ENCODE measurements around the gene MBD3.
"Not testable (repeated sequence)": the region's sequence is repeated elsewhere in the genome, so short reads cannot be mapped to it uniquely, and the experiment has no call there.

MBD3 gene

DNA sequence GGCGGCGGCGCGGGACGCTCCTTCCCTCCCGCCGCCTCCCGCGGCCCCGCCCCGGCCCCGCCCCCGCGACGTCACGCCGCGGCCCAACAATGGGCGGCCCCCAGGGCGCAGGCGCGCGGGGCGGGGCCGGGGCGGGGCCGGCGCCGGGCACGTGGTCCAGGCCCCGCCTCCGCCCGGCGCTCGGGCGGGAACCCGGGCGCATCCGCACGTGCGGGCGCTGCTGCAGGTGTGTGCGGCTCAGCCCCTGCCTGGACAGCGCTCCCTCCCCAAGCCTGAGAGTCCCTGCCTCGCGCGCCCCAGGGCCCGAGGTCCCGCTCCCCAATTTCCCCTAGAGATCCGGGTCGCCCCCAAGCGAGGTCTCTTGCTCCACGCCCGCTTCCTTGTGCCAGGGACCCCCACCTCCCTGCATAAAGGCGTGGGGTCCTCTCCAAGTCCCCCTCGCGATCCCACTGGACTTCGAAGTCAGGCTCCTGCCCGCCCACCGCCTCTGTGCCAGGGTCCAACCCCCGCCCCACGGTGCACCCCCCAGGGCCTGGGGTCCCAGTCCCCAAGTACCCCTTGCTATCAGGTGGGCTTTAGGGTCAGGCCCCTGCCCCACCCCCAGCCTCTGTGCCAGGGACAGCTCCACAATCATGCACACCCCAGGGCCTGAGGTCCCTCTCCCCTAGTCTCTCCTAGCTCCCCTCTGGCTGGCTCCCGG is 24.2 kb downstream of the MBD3 start, which contains the start of gene MEX3D:
MEX3D (minus strand) TSS at position 6 of the 700 bp plus-strand sequence. CDS start 267 bp downstream, outside the sequence.
- DNase-seq: peak; percentile 83

DNA sequence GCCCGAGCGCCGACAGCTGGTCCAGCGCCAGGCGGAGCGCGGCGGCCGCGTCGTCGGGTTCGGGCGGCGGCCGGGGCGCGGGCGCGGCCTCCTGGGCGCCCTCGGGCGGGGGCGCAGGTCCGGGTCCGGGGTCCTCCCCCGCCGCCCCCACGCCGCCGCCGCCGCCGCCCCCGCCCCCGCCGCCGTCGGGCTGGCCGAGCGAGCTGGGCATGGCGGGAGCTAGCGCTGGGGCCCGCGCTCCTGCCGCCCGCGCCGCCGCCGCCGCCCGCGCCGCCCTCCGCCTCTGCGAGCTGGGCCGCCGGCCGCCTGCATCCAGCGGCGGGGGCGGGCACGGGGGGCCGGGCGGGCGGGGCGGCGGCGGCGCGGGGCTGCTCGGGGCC is 24.8 kb downstream of the MBD3 start:
- DNase-seq: no peak

DNA sequence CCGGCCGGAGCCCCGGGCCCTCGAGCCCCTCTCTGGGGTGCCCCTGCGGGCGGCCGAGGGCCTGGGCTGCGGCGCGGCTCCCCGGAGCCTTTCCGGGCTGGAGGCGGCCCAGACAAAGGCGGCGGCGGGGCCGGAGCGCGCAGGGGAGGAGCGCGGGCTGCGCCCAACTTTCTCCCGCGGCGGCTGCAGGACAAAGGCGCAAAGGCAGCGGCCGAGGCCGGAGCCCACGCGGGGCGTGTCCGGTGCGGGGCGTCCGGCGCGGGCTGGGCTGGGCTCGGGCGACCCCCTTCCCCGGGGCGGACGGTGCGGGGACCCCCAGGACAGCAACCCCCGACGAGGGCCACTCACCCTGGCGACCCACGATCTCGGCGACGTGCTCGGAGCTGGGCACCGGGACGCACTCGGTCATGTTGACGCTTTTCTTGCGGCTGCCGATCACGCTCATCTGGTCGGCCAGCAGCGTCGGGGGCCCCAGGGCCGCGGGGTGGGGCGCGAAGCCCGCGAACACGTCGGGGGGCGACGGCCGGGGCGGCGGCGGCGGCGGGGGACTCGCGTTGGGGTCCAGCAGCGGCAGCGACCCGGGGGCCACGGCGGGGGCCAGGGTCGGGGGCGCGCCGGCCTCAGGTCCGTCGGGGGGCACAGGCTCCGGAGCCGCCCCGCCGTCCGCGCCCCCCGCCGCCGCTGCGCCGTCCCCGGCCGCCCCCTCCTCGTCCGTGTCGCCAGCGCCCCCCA is 25.4 kb downstream of the MBD3 start:
- DNase-seq: no peak

DNA sequence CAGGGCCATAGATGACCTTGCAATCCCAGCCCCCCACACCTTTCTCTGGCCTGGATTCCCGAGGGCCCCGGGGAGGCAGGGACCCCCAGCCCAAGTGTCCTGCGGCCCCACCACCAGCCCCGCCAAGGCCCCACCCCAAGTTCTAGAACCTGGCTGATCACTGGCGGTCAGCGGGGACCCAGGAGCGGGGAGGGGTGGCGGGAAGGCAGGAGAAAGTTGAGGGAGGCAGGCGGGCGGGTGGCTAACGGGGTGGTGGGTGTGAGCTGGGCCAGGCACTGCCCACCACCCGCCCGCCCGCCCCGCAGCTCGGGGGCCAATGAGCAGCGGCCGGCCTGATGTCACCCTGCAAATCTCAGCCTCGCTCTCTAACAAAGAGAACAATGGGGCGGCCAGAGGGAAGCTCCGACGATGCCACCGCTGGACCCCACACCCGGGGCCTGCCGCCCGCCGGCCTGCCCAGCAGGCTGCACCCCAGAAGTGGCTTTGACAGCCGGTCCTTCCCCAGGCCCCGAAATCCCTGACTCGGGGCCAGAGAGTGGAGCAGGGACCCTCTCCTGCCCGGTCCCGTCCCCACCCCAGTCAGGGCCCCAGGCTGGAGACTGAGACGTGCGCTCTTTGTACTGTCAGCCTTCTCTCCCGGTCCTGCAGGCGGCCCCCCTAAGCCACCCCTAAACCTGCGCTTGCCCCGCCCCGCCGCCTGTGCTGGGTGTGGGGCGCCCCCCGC is 26.1 kb downstream of the MBD3 start:
- DNase-seq: no peak

DNA sequence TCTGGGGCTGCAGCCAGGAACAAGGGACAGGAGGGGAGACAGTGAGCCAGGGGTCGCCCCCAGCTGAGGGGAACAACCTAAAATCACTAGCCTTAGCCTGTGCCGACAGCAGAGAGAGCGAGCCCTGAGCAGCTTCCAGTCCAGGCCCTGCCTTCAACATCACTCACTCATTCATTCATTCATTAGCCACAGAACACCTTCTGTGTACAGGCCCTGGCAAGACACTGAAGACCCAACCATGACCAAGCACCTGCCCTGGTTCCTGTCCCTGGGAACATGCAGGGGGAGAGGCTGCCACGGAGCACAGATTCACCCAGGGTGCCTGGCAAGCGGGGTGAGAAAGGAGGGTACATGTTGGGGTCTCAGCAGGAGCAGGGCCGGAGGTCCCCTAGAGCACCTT is 29.4 kb downstream of the MBD3 start:
- DNase-seq: no peak

DNA sequence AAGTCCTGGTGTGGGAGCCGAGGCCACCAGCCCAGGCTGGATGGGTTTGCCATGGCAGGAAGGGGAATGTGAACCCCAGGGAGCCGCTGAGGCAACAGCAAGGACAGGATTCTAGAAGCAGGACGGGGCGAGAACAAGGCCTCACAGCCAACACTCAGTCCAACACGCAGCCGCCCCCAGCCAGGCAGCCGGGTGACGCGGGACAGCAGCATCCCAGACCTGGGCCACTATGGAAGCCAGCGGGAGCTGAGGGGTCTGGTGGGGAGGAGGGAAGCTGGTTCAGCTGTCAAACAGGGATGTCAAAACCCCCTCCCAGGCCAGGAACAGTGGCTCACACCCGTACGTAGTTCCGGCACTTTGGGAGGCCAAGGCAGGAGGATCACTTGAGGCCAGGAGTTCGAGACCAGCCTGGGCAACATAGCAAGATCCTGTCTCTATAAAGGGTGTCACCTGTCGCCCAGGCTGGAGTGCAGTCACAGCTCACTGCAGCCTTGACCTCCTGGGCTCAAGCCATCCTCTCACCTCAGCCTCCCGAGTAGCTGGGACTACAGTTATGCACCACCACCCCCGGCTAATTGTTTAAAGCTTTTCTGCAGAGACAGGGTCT is 31.3 kb downstream of the MBD3 start:
- no peak for DNase-seq

DNA sequence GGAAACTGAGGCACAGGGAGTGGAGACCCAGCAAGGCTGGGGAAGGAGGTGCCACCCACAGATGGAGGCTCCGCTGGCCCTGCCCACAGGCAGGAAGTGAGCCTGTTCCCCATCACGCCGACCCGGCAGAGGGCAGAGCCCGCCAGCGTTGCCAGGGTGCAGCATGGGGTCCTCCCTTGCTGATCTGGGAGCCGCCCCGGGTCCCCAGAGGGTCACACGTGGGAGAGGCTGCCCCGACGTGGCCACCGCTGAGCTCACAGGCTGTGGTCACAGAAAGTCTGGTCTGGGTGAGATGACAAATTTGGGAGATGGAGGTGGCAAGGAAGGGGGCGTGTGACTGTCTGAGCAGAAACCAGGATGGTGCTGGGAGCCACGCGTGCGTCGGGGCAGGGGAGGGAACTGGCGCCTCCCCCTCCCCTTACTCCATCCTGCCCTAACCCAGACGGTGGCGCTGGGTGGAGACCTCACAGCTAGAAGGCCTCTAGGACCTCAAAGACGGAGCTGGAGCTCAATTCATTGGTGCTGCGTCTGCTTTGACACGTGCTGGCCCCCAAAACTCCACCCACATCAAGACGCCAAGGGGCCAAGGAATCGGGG is 32.3 kb downstream of the MBD3 start:
- DNase-seq: no peak

DNA sequence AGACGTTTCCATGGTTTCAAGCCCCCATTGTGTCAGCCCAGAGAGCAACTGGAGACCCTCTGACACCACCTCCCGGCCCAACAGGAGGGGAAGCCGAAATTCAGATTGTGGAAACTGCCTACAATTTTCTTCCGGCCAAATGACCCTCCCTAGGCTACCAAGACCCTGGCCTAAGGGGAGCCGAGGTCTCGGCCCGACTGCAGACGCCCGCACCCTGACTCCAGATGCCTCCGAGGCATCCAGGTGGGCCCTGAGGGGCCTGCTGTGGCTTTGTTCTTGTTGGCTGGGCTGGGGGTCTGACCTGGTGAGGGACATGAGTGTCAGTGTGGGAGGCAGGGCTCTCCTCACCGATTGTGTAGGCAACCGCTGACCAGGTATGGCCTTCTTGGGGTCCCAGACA is 34.1 kb downstream of the MBD3 start:
- DNase-seq: no peak

DNA sequence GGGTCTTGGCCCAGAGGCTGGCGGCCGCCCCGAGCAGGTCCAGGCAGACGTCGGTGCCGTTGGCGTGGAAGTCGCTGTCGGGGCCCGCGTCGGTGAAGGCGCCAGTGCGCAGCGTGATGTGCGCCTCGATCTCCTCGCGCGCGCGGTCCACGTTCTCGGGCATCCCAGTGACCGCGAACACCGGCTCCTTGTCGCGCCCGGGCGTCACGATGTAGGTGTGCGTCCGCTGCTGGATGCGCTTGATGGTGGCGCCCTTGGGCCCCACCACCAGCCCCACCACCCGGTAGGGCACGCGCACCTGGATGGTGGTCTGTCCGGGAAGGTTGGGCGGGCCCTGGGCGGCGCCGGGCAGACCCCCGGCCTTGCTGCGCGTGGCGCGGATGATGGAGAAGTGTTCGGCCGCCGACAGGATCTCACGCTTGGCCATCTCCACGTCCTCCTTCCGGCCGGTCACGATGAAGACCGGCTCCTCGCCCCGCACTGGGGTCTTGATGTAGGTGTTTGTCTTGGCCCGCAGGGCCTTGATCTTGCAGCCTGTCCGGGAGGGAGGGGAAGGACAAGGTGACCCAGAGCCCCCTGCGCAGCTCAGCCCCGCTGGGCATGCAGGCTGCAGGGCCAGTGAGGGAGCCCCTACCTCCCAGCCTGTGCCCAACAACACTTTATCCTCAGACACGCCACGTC is 36.1 kb downstream of the MBD3 start:
- no peak for DNase-seq

DNA sequence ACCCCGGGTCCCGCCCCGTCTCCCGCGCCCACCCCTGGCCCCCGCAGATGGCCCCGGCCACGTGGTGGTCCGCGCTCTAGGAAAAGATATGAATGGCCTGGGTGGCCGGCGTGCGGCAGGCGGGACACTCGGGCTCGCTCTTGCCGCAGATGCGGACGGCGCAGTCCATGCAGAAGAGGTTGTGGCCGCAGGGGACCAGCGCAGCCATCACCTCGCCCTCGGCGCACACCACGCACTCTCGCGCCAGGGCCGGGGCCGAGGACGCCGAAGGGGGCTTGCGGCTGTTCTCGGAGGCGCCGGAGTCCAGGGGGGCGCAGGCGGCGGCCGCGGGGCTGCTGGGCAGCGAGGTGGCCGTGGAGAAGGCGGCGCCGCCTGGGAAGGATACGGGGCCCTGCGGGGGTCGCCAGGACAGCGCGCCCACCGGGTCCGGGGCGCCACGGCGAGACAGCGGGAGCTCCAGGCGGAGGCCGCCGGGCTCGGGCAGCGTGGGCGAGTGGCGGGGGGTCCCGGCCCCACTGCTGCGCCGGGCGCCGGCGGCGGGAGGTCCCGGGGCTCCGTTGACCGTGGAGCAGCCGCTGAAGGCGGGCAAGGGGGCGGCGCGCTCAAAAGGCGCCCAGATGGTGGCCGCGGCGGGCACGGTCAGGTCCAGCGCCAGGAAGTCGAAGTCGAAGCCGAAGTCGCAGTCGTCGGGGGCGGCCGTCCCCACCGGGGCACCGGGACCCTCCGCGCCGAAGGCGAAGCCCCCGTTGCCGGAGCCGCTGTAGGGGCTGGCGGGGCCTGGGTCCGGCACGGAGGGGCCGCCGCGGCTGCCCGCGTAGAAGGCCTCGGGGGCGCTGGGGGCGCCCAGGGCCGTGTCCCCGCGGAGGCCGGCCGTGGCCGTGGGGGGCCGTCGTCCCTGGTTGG is 36.9 kb downstream of the MBD3 start:
- DNase-seq: no peak

DNA sequence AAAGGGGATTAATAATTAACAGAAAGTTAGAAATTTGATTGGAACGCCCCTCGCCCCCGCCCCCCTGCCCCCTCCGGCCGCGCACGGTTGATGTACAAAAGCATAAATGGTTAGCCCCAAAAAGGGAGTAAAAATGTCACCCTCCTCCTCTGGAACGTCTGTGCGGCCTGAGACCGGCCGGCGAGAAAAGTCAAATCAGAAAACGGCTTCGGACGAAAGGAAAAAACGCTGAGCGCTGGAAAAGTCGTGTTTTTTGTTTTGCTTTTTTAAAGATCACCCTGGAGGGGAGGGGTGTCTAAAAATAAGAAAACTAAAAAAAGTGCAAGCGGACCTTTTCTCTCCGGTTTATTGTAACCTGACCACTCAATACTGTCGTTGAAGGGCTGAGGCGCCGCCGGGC is 37.7 kb downstream of the MBD3 start:
- no peak for DNase-seq

DNA sequence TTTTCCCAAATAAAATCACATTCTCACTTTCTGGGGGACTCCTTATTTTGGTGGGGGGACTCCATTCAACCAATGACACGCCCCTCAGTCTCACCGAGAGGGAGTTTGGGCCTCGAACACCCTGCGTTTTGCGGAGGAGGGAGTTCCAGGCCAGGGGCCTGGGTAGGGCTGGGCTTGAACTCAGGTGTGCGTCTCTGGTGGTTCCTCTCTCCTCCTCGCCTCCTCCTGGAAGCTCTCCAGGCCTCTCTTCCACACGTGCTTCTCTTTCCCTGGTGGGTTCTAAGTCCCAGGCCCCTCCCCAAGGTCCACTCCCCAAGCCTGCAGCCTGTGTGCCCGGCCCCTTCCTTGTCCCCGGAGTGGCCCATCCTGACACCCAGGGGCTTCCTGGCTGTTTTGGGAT is 39.2 kb downstream of the MBD3 start:
- DNase-seq: no peak

DNA sequence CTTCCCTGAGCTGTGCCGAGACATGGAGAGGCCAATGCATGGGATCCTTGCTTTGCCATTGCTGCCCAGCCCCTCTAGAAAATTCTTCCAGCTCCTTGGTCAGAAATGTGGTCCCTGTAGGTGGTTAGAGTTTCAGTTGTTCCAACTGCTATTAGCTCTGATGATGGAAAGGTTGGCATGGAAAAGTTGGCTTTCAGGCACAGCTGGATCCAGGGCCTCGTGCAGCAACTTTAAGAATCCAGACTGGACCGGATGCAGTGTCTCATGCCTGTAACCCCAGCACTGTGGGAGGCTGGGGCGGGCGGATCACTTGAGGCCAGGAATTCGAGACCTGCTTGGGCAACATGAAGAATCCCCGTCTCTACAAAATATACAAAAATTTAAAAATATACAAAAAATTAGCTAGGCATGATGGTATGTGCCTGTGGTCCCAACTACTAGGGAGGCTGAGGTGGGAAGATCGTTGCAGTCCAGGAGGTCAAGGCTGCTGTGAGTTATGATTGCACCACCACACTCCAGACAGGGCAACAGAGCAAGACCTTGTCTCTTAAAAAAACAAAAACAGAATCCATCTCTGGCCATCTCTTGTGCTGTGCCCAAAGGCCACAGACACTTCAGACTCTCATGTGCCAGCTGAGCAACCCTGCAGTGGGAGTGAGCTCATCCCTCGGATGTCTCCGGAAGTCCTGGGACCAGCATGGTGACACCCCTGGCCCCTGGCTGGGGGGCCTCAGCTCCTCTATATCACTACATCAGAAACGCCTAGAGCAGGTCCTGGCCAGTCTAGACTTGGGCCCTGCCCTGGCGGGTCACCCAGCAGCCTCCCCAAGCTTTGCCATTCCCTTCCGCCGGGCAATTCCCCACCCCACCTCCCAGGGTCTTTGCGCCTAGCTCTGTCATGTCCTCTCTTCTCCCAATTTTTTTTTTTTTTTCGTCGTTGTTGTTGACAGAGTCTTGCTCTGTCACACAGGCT is 41.3 kb downstream of the MBD3 start:
- DNase-seq: no peak

DNA sequence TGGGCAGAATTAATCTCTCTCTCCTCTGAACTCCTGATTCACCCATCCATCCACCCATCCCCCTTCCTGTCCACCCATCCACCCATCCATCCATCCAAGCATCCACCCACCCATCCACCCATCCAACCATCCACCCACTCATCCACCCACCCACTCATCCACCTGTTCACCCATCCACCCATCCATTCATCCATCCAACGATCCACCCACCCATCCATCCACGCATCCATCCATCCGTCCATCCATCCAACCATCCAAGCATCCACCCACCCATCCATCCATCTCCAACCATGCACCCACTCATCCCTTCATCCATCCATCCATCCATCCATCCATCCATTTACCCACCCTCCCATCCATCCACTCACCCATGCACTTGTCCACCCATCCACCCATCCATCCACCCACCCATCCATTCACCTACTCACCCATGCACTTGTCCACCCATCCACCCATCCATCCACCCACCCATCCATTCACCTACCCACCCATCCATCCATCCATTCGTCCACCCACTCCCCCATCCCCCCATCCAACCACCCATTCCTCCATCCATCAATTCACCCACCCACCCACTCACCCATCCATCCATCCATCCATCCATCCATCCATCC is 43.2 kb downstream of the MBD3 start:
- no peak for DNase-seq

DNA sequence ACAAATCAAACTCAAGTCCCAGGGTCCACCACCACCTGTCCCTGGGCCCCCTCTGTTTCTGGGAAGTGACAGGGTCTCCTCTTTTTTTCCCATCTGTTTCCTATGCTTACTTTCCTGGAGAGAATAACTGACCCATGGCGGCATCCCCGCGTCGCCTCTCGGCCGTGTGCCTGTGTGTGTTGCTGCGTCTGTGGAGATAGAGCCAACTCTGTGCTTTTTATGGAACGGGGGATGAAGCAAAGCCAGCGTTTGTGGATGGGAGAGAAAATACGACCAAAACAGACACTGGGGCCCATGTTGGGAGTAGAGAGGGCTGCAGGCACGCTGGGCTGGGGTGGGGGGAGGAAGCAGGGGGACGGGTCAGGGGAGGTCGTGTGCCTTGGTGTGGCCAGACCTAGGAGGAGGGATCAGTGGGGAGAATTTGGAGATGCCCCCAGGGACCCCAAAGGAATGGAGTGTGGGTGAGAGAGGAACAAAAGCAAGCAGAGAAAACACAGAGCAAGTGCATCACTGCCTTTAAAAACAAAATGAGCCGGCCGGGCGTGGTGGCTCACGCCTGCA is 52.2 kb downstream of the MBD3 start:
- no peak for DNase-seq

DNA sequence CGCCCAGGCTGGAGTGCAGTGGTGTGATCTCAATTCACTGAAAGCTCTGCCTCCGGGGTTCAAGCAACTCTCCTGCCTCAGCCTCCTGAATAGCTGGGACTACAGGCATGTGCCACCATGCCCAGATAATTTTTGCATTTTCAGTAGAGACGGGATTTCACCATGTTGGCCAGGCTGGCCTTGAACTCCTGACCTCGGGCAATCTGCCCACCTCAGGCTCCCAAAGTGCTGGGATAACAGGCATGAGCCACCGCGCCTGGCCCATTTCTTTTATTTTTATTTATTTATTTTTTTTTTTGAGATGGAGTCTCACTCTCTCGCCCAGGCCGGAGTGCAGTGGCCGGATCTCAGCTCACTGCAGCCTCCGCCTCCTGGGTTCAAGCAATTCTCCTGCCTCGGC is 52.9 kb downstream of the MBD3 start:
- not testable (repeated sequence) for DNase-seq

DNA sequence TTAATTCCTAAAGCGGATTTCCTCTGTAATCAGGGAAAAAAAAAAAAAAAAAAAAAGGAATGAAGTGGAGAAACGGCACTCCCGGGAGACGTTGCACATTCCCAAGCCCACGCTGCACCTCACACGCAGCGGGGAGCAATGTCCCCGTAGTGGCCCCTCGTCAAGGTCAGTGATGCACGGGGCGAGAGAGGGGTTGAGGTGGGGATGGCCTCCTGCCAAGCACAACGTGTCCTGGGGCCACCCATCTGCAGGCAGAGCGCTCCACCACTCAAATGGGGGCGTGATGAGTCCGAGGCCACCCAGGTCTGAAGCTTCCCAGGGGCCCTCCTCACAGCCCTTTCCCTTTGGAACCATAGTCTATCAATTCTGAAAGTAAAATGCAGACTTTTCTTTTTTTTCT is 53.7 kb downstream of the MBD3 start:
- no peak for DNase-seq

DNA sequence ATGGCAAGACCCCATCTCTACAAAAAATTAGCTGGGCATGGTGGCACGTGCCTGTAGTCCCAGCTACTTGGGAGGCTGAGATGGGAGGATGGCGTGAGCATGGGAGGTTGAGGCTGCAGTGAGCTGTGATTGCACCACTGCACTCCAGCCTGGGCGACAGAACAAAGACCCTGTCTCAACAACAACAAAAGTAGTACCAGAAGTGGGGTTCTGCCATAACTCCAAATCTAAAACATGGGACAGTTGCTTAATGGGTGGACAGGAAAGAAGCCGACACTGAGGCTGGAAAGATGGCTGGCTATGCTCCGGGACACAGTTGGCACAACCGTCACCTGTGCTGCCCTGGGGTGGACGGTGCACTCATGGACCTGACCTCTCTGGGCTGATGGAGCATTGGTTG is 57.0 kb downstream of the MBD3 start:
- DNase-seq: not testable (repeated sequence)

DNA sequence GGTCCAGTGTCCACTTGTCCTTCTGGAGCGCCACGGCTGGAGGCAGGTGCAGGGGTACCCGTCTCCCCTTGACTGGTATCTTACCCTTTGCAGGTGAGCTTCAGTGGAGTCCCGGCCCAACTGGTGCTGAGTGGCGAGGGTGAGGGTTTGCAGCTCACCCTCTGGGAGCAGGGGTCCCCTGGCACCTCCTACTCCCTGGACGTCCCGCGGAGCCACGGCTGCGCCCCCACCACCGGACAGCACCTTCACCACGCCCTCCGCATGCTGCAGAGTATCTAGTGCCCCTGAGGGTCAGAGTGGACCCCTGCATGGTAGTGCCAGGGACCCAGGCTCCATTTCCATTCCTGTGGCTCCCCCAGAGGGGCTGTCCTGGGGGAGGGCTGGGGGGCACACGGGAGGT is 57.7 kb downstream of the MBD3 start:
- no peak for DNase-seq
